H1 (cell line): Measurements from ENCODE around the gene CYBA. TPM values are rescaled to one million over a fixed set of nuclear protein-coding genes. Genes with fewer than 3 reads are reported as not detected.

Experiments
- EGR1 ChIP-seq: IDR thresholded peaks from 2 replicates; pipeline ENCODE4 v1.6.1; 2011; ENCODE audit warnings: low read depth, low read length, borderline replicate concordance
- FOSL1 ChIP-seq: IDR thresholded peaks from 2 replicates; pipeline ENCODE4 v1.6.1; 2011; ENCODE audit warnings: mild to moderate bottlenecking, low read depth, low read length, moderate library complexity; ENCODE audit not compliant: insufficient read depth
- KDM1A ChIP-seq: fragments of 200-600, 300-600 bp; sonication (generic); IDR thresholded peaks from 2 replicates; pipeline ENCODE4 v1.7.1; 2016; ENCODE audit warnings: mild to moderate bottlenecking, low read length, borderline replicate concordance
- MAFK ChIP-seq: IDR thresholded peaks from 2 replicates; pipeline ENCODE4 v1.6.1; 2012; ENCODE audit warnings: low read depth, mild to moderate bottlenecking, improper control_type of control experiment, low read length
- SP1 ChIP-seq: IDR thresholded peaks from 2 replicates; pipeline ENCODE4 v1.6.1; 2011; ENCODE audit warnings: low read depth, low read length
- TCF12 ChIP-seq: IDR thresholded peaks from 2 replicates; pipeline ENCODE4 v1.6.1; 2011; ENCODE audit warnings: low read depth, mild to moderate bottlenecking, low read length
- polyA plus RNA-seq, 7 experiments: library from polyadenylated mRNA; depleted of rRNA in 3 of 7; stranded (reverse) in 5 of 7; unstranded in 2 of 7; fragments of >200 nt in 5 of 7; fragments of 200-250 nt in 2 of 7; gene quantifications; 1 replicate in 5 of 7; 2 replicates in 1 of 7; 4 replicates in 1 of 7; pipeline versions ENCODE4 v1.2.1 to v1.2.3, GENCODE V29; 2011 to 2013; ENCODE audit warnings: missing spikeins in 2 of 7, mixed read lengths in 2 of 7
- total RNA-seq: library from RNA; stranded (reverse); fragmentation: NEBNext Ultra II Directional; extraction: Animal tissue kit (Norgen Biotek cat#: 25700); gene quantifications from 2 replicates; pipeline ENCODE4 v1.2.1, GENCODE V29; 2021

CYBA gene
- total and polyA plus RNA-seq, 2 of the 8 experiments (the other 6 are each of a cell fraction or from before 2014, with no cell fraction given), result 136 to 254 TPM

DNA sequence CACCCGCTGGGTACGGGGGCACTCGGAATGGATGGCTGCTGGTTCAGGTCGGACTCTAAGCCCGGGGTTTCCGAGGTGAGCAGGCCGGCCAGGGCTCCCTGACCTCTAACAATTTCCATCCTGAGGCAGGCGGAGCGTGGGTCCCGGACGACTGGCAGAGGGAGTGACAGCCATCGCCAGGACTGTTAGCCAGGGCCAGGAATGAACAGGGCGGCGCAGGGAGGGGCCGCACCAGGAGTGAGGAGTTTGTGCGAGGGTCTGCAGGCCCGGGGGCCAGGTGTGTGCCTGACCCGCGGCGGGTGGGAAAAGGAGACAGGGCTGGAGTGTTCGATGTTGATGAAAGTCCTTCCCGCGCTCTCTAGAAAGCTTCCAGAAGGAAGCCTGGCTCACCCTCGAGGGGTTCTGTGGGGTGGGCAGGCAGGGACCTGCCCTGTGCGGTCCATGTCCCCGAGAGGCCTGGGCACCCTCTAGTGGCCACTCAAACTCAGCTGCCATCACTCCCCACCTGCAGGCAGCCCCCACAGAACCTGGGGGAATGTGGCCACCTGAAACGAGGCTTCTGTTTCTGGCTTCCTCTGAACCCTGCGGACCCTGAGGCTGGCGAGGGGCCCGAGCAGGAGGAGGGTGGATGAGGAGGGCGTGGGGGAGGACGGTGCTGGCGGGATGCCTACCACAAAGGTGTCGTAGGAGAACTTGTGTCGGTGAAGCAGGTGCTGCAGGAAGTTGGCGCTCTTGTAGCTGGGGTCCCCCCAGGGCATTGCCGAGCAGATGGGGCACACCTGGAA is 47.2 kb upstream of the CYBA start (continued):
- no peak for TF ChIP-seq KDM1A
- TF ChIP-seq SP1, result no peak
- no peak for TF ChIP-seq EGR1
- no peak for TF ChIP-seq MAFK
- TF ChIP-seq TCF12, result no peak
- no peak for TF ChIP-seq FOSL1
